Duodenal mucosa (tissue), 2 donors: ENCODE results near the gene TCAP.

Experiments used
- H3K27ac ChIP-seq: one replicate; pipeline ENCODE4 v1.7.0; 2013; ENCODE audit warnings: low read depth, low read length
- H3K27me3 ChIP-seq, 2 donors: one replicate each; pipeline ENCODE4 v1.7.0; 2013; ENCODE audit warnings: low read length in 2 of 2, control low read depth in 1 of 2; ENCODE audit not compliant: insufficient read depth in 2 of 2, control insufficient read depth in 1 of 2
- H3K36me3 ChIP-seq, 2 donors: one replicate each; pipeline ENCODE4 v1.7.0; 2013; ENCODE audit warnings: low read length in 2 of 2, control low read depth in 1 of 2; ENCODE audit not compliant: insufficient read depth in 2 of 2, control insufficient read depth in 1 of 2
- H3K4me1 ChIP-seq, 2 donors: one replicate each; pipeline ENCODE4 v1.7.0; 2013; ENCODE audit warnings: low read length in 2 of 2, control low read depth in 1 of 2; ENCODE audit not compliant: insufficient read depth in 2 of 2, control insufficient read depth in 1 of 2
- H3K4me3 ChIP-seq, 2 donors: one replicate each; pipeline ENCODE4 v1.7.0; 2013; ENCODE audit warnings: low read length in 2 of 2, low read depth in 1 of 2
- H3K9ac ChIP-seq, 2 donors: one replicate each; pipeline ENCODE4 v1.7.0; 2013; ENCODE audit warnings: low read length in 2 of 2, low read depth in 1 of 2
- H3K9me3 ChIP-seq, 2 donors: one replicate each; pipeline ENCODE4 v1.7.0; 2013; ENCODE audit warnings: low read length in 2 of 2, control low read depth in 1 of 2; ENCODE audit not compliant: control insufficient read depth in 1 of 2

TCAP gene

GRCh38 chr17:39629494-39629880, 35.7 kb upstream of the TCAP start:
- Histone ChIP-seq H3K4me1 (peaks cover 62 to 65% of the 10 kb centered on the region in 2 donors), H3K36me3 (no peaks in the 10 kb centered on the region), H3K9me3 (no peaks in the 10 kb centered on the region), H3K27ac (peak overlapping the region; percentile 84), H3K9ac (peak overlapping the region; percentile 63 to 78), H3K27me3 (peaks cover 4 to 6% of the 10 kb centered on the region in 2 donors), H3K4me3 (peak overlapping the region; percentile 56 to 58)

GRCh38 chr17:39629898-39630297, 35.3 kb upstream of the TCAP start:
- H3K9me3 ChIP-seq: no peaks in the 10 kb centered on the region
- peak overlapping the region; percentile 56 to 58 for H3K4me3 ChIP-seq
- peaks cover 4 to 6% of the 10 kb centered on the region in 2 donors for H3K27me3 ChIP-seq
- H3K27ac ChIP-seq: peak overlapping the region; percentile 84
- H3K4me1 ChIP-seq: peaks cover 58 to 64% of the 10 kb centered on the region in 2 donors
- H3K9ac ChIP-seq: peak overlapping the region; percentile 63 to 78
- no peaks in the 10 kb centered on the region for H3K36me3 ChIP-seq

DNA sequence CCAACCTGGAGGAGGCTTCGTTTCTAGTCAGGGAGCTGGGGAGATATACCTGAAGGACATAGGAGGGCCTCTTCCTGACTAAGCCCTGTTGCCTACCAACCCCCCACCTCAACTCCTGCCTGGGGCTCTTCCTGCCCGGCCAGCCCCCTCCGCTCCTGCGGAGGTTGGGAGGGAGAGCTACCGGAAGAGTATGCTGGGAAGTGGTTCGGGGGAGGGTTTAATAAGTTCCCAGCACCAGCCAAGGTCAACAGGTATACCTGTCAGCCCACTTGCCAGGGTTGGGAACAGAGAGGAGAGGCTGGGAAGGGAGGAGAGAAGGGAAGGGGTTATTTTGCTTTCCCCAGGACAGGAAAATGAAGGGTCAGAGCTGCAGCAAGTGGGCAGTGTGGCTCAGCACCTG, 33.7 kb upstream of the TCAP start:
- Histone ChIP-seq H3K9ac (peak overlapping the region; percentile 74 to 75), H3K27me3 (peaks cover 0 to 4% of the 10 kb centered on the region in 2 donors), H3K27ac (peak overlapping the region; percentile 95), H3K9me3 (no peaks in the 10 kb centered on the region), H3K4me1 (peaks cover 56 to 60% of the 10 kb centered on the region in 2 donors), H3K36me3 (peaks cover 0 to 9% of the 10 kb centered on the region in 2 donors), H3K4me3 (peak overlapping the region; percentile 13 to 60)

DNA sequence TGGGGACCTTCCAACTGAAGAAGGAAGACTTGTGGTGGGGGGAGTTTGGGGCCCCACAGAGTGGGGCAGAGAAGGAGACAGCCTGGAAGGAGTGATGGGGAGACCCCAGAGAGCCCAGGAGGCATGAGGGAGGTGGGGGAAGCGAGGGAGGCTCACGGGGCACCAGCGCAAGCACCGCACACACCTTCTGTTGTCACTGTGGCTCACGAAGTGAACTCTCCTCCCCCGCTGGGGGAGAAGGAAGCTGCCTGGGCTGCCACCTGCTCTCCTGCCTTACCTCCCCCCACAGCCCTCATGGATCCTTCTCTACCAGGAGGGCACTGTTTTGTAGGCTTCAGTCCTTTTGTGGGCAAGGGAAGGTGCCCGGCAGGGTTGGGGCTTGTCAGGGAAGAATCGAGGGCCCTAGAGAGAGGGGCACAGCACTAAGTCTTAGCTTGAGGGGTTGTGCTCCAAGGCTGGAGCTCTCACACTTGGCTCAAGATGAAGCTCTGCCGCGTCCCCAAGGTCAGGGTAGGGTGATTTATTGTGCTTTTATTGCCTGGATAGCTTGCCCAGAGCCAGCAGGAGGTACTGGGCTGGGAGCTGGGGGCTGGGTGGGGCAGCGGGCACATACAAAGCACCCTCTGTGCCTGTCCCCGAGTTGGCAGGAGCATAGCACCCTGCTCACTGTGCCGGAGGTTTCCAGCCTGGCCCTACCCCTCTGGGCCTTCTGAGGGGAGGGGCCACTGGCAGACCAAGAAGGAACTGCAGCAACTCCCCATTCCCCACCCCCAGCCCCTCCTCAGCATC, 32.8 kb upstream of the TCAP start:
- peak overlapping the region; percentile 95 for H3K27ac ChIP-seq
- H3K4me3 ChIP-seq: peak overlapping the region in 1 of 2 donors; percentile 60
- peaks cover 0 to 3% of the 10 kb centered on the region in 2 donors for H3K27me3 ChIP-seq
- H3K36me3 ChIP-seq: peaks cover 0 to 9% of the 10 kb centered on the region in 2 donors
- H3K9ac ChIP-seq: peak overlapping the region; percentile 74 to 75
- H3K4me1 ChIP-seq: peaks cover 59 to 64% of the 10 kb centered on the region in 2 donors
- no peaks in the 10 kb centered on the region for H3K9me3 ChIP-seq

GRCh38 chr17:39633570-39634183, 31.5 kb upstream of the TCAP start:
- Histone ChIP-seq H3K27ac (peak overlapping the region; percentile 80), H3K9ac (peak overlapping the region; percentile 54 to 76), H3K27me3 (peaks cover 0 to 3% of the 10 kb centered on the region in 2 donors), H3K4me3 (peak overlapping the region; percentile 23 to 50), H3K36me3 (peaks cover 0 to 9% of the 10 kb centered on the region in 2 donors), H3K4me1 (peaks cover 68% of the 10 kb centered on the region in 2 donors), H3K9me3 (no peaks in the 10 kb centered on the region)

GRCh38 chr17:39634384-39634871, 30.7 kb upstream of the TCAP start:
- no peak overlapping the region for H3K27ac ChIP-seq
- peak overlapping the region in 1 of 2 donors; percentile 76 for H3K9ac ChIP-seq
- H3K4me3 ChIP-seq: no peak overlapping the region
- peaks cover 0 to 3% of the 10 kb centered on the region in 2 donors for H3K27me3 ChIP-seq
- no peaks in the 10 kb centered on the region for H3K9me3 ChIP-seq
- H3K4me1 ChIP-seq: peaks cover 72 to 73% of the 10 kb centered on the region in 2 donors
- peaks cover under 1 to 9% of the 10 kb centered on the region in 2 donors for H3K36me3 ChIP-seq

- H3K27me3 ChIP-seq: peaks cover 0 to 3% of the 10 kb centered on the region in 2 donors
- no peak overlapping the region for H3K4me3 ChIP-seq
- peaks cover 65 to 68% of the 10 kb centered on the region in 2 donors for H3K4me1 ChIP-seq
- peaks cover 5 to 9% of the 10 kb centered on the region in 2 donors for H3K36me3 ChIP-seq
- no peaks in the 10 kb centered on the region for H3K9me3 ChIP-seq
- no peak overlapping the region for H3K27ac ChIP-seq
- H3K9ac ChIP-seq: peak overlapping the region; percentile 77 to 89
These were observed 29.5 kb upstream of the TCAP start for GRCh38 chr17:39635614-39636176.

GRCh38 chr17:39636587-39636926, 28.6 kb upstream of the TCAP start:
- Histone ChIP-seq H3K4me1 (peaks cover 60 to 67% of the 10 kb centered on the region in 2 donors), H3K9me3 (no peaks in the 10 kb centered on the region), H3K27me3 (peaks cover 0 to 3% of the 10 kb centered on the region in 2 donors), H3K27ac (peak overlapping the region; percentile 86), H3K4me3 (peak overlapping the region; percentile 91 to 99), H3K36me3 (peaks cover 5 to 17% of the 10 kb centered on the region in 2 donors), H3K9ac (peak overlapping the region; percentile 77 to 89)

- peak within 1 kb of the TSS; percentile 86 for H3K27ac ChIP-seq
- no peaks in the 10 kb centered on the region for H3K27me3 ChIP-seq
- peaks cover 5 to 17% of the 10 kb centered on the region in 2 donors for H3K36me3 ChIP-seq
- peaks cover 54 to 63% of the 10 kb centered on the region in 2 donors for H3K4me1 ChIP-seq
- H3K9ac ChIP-seq: peak within 1 kb of the TSS; percentile 77 to 89
- H3K4me3 ChIP-seq: peak within 1 kb of the TSS; percentile 91 to 99
- H3K9me3 ChIP-seq: no peaks in the 10 kb centered on the region
These were observed 28.0 kb upstream of the TCAP start, which contains the start of gene STARD3 for GRCh38 chr17:39636927-39637736. TSS of gene STARD3 (plus strand) at chr17:39637144. CDS start at chr17:39653532, 16,388 bp downstream.
